Upper lobe of left lung (tissue), 6 donors: ENCODE measurements around the gene FAM187B. TPM values are rescaled to one million over a fixed set of nuclear protein-coding genes. Genes with fewer than 3 reads are reported as not detected.

Experiments
- ATAC-seq, 2 donors: fragments of 200-7000 bp; cut with Tn5 transposase; one replicate each; pipeline ENCODE4 v1.9.1; 2022; ENCODE audit warnings: mild to moderate bottlenecking in 2 of 2, moderate library complexity in 2 of 2; ENCODE audit not compliant: low FRiP score in 2 of 2
- DNase-seq, 2 donors: peaks; one replicate each; pipeline ENCODE4 v3.0.0-alpha.2; 2019 to 2020
- H3K27ac ChIP-seq, 4 donors: fragments of 200-600 bp; sonication (generic); one replicate each; pipeline ENCODE4 v1.5.1; 2016 to 2019
- H3K27me3 ChIP-seq, 4 donors: fragments of 200-600 bp; sonication (generic); one replicate each; pipeline ENCODE4 v1.5.1; 2017 to 2019
- H3K36me3 ChIP-seq, 4 donors: fragments of 200-600 bp; sonication (generic); one replicate each; pipeline ENCODE4 v1.5.1; 2016 to 2019
- H3K4me1 ChIP-seq, 4 donors: fragments of 200-600 bp; sonication (generic); one replicate each; pipeline ENCODE4 v1.5.1; 2018 to 2019
- H3K4me3 ChIP-seq, 4 donors: fragments of 200-600 bp; sonication (generic); one replicate each; pipeline ENCODE4 v1.5.1; 2017 to 2019; ENCODE audit warnings: mild to moderate bottlenecking in 2 of 4, moderate library complexity in 1 of 4
- H3K9me3 ChIP-seq, 4 donors: fragments of 200-600 bp; sonication (generic); one replicate each; pipeline ENCODE4 v1.5.1; 2018 to 2019
- EP300 ChIP-seq, 4 donors: sonication (generic); formaldehyde crosslinking; IDR thresholded peaks; one replicate each; pipeline ENCODE4 v1.5.1; 2017; ENCODE audit warnings: antibody characterized with exemption in 4 of 4, control low read depth in 2 of 4
- POLR2A ChIP-seq, 4 donors: fragments of 450-650 bp; IDR thresholded peaks; one replicate each; pipeline ENCODE4 v1.5.1; 2016 to 2017; ENCODE audit warnings: antibody characterized with exemption in 4 of 4, mild to moderate bottlenecking in 2 of 4
- POLR2AphosphoS5 ChIP-seq, 2 donors: sonication (generic); formaldehyde crosslinking; IDR thresholded peaks; one replicate each; pipeline ENCODE4 v1.5.1; 2017; ENCODE audit warnings: antibody characterized with exemption in 2 of 2
- WGBS, 2 donors: methylation state at CpG; one replicate each; pipeline ENCODE4 v1.1.5; 2017 to 2018; 5-methylcytosine and 5-hydroxymethylcytosine counted together
- total RNA-seq, 6 donors: library from RNA; depleted of rRNA in 4 of 6; stranded (reverse); fragments of >200 nt in 4 of 6; gene quantifications; one replicate each; pipeline versions ENCODE4 v1.1.0 to v1.2.1, GENCODE V29; 2016 to 2021
- TF ChIP-seq, protein P1 (sequence below), 6 experiments: fragments of 450-650 bp in 4 of 6; fragments of 200-600 bp in 2 of 6; sonication (generic) in 2 of 6; IDR thresholded peaks; one replicate each; pipeline ENCODE4 v1.5.1; 2016 to 2019; ENCODE audit warnings: antibody characterized with exemption in 6 of 6
- donor health status: DM: no; HTN: no; CAD: no; lungs with moderate emphysema.
- donor health status: DM: no; HTN: yes; CAD: no; lungs with severe emphysema.

FAM187B gene
- total RNA-seq, 6 donors from 2014 or later: not detected

DNA sequence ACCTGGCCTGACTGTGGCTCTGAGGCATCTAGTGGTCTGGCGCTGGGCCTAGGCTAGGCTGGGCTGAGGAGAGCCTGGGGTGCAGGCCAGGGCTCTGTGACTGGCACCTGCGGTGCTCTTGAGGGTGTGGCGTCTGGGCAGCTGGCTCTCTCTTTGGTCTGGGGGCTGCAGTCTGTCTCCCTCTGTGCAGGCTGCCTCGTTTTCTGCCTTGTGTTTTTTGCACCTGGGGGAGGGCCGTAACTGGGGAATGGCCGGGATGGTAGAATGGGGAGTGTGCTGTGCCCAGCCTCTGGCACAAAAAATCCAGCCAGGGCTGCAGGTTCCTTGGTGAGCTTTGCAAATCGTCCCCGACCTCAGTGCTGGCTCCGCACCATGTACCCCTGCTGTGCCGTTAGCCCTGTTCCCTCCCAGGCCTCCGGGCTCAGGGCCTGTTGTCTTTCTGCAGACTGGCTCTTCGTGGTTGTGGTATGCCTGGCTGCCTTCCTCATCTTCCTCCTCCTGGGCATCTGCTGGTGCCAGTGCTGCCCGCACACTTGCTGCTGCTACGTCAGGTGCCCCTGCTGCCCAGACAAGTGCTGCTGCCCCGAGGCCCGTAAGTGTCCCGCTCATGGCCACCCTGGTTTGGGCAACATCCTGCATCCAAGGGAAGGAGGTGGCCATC lies 33.7 kb upstream of the FAM187B start:
- no peaks in the 10 kb centered on the region for H3K9me3 ChIP-seq
- TF ChIP-seq, protein P1, sequence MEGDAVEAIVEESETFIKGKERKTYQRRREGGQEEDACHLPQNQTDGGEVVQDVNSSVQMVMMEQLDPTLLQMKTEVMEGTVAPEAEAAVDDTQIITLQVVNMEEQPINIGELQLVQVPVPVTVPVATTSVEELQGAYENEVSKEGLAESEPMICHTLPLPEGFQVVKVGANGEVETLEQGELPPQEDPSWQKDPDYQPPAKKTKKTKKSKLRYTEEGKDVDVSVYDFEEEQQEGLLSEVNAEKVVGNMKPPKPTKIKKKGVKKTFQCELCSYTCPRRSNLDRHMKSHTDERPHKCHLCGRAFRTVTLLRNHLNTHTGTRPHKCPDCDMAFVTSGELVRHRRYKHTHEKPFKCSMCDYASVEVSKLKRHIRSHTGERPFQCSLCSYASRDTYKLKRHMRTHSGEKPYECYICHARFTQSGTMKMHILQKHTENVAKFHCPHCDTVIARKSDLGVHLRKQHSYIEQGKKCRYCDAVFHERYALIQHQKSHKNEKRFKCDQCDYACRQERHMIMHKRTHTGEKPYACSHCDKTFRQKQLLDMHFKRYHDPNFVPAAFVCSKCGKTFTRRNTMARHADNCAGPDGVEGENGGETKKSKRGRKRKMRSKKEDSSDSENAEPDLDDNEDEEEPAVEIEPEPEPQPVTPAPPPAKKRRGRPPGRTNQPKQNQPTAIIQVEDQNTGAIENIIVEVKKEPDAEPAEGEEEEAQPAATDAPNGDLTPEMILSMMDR (IDR thresholded peaks at IDR 0.05): no peak
- TF ChIP-seq POLR2AphosphoS5 (IDR thresholded peaks at IDR 0.05): no peak
- peak in 1 of 4 donors; percentile 28 for TF ChIP-seq POLR2A (IDR thresholded peaks at IDR 0.05)
- no peak for TF ChIP-seq EP300 (IDR thresholded peaks at IDR 0.05)
- DNase-seq (peak in 1 of 2 donors; percentile 60), ATAC-seq (no peak)
- H3K4me1 ChIP-seq: peaks cover 20 to 30% (median 27%) of the 10 kb centered on the region in 4 donors
- H3K27ac ChIP-seq: no peak overlapping the region
- no peak overlapping the region for H3K4me3 ChIP-seq
- H3K27me3 ChIP-seq: no peaks in the 10 kb centered on the region
- H3K36me3 ChIP-seq: peaks cover 3 to 19% (median 4%) of the 10 kb centered on the region in 4 donors
- 74 to 85% methylated on average over 6 to 17 of the region's 17 CpGs for WGBS, 2 donors

DNA sequence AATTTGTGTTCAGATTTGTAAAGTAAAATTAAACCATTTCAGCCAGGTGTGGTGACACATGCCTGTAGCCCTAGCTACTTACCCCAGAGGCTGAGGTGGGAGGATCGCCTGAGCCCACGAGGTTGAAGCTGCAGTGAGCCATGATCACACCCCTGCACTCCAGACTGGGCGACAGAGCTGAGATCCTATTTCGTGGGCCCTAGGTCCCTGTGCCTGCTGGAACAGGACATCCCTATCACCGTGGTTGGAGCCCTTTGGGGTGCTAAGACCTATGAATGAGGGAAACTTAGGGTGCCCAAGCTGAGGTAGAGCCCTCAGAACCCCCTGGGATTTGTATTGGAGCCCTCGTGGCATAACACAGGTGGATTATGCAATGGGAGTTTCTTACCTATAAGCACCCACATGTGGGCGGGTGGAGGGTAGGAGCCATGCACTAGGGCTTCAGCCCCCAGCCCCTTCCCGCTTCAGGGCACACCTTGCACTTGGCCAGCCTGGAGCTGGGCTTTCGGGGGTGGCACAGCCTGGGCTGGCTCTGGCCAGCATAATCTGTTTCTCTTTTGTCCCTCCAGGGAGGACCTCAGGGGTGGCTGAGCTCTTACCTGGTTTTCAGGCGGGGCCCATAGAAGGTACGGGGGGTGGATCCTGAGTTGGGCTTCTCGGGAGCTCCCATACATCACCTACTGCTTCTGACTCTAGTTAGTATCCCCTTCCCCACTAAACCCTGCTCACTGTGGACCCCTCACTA lies 33.0 kb upstream of the FAM187B start:
- 70 to 79% methylated on average over 4 to 11 of the region's 12 CpGs for WGBS, 2 donors
- H3K4me1 ChIP-seq: peaks cover 14 to 22% (median 20%) of the 10 kb centered on the region in 4 donors
- H3K9me3 ChIP-seq: no peaks in the 10 kb centered on the region
- TF ChIP-seq POLR2A (IDR thresholded peaks at IDR 0.05) (no peak), POLR2AphosphoS5 (IDR thresholded peaks at IDR 0.05) (no peak), EP300 (IDR thresholded peaks at IDR 0.05) (no peak)
- TF ChIP-seq, protein P1 (IDR thresholded peaks at IDR 0.05): no peak
- no peaks in the 10 kb centered on the region for H3K27me3 ChIP-seq
- DNase-seq (peak in 1 of 2 donors; percentile 41), ATAC-seq (no peak)
- H3K36me3 ChIP-seq: peaks cover 3 to 19% (median 4%) of the 10 kb centered on the region in 4 donors
- no peak overlapping the region for H3K27ac ChIP-seq
- H3K4me3 ChIP-seq: no peak overlapping the region

DNA sequence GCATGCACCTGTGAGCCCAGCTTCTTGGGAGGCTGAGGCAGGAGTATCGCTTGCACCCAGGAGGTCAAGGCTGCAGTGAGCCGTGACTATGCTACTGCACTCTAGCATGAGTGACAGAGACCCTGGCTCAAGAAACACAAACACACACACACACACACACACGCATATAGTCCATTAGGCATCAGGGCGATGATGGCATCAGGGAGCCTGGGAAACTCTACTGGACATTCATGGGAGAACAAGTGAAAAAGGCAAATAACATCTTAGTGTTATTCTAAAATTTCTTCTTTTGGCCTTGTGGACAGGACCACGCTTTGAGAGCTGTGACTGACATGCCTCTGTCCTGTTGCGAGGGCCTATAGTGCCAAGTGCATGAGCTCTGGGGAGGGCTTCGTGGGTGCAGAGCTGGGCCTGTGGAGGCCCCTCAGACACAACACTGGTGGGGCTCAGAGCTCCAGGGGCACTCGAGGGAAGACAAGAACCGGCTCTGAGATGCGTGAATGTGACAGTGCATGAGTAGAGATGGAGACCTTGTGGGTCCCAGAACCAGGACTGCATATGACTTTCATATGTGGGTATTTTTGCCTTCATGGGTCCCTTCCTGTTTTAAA lies 32.3 kb upstream of the FAM187B start:
- no peak for DNase-seq
- 83 to 89% methylated on average over 10 of the region's 10 CpGs for WGBS, 2 donors
- Histone ChIP-seq H3K4me1 (peaks cover 10 to 15% (median 14%) of the 10 kb centered on the region in 4 donors), H3K9me3 (no peaks in the 10 kb centered on the region), H3K27me3 (no peaks in the 10 kb centered on the region), H3K36me3 (peaks cover 3 to 19% (median 4%) of the 10 kb centered on the region in 4 donors), H3K27ac (no peak overlapping the region), H3K4me3 (no peak overlapping the region)
- ATAC-seq: no peak
- TF ChIP-seq EP300 (IDR thresholded peaks at IDR 0.05) (no peak), POLR2AphosphoS5 (IDR thresholded peaks at IDR 0.05) (no peak), POLR2A (IDR thresholded peaks at IDR 0.05) (no peak)
- TF ChIP-seq, protein P1 (IDR thresholded peaks at IDR 0.05): no peak

DNA sequence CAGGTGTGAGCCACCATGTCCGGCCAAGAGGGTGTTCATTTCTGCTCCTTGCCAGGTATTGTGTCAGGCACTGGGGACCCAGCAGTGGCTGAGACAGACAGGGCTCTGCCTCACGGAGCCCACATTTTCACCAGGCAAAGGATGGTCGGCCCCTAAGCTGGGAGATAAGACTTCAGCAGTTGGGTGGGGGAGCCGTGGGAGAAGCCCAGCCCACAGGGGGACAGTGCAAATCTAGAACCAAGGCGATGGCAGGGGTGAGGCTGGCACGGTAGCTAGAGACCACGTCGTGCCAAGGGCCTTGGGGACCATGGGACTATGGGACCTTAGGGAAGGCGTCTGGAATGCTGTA lies 28.5 kb upstream of the FAM187B start:
- no peak overlapping the region for H3K27ac ChIP-seq
- WGBS, 2 donors: 82 to 85% methylated on average over 8 of the region's 9 CpGs
- TF ChIP-seq POLR2A (IDR thresholded peaks at IDR 0.05) (no peak), POLR2AphosphoS5 (IDR thresholded peaks at IDR 0.05) (no peak), EP300 (IDR thresholded peaks at IDR 0.05) (no peak)
- TF ChIP-seq, protein P1 (IDR thresholded peaks at IDR 0.05): no peak
- H3K9me3 ChIP-seq: no peaks in the 10 kb centered on the region
- peaks cover 0 to 23% (median 1%) of the 10 kb centered on the region in 4 donors for H3K36me3 ChIP-seq
- no peak for DNase-seq
- H3K27me3 ChIP-seq: no peaks in the 10 kb centered on the region
- no peak overlapping the region for H3K4me3 ChIP-seq
- peaks cover 5 to 20% (median 17%) of the 10 kb centered on the region in 4 donors for H3K4me1 ChIP-seq
- no peak for ATAC-seq
